HL-60 (cell line): ENCODE results near the gene MATK.

Source experiments
- DNase-seq, 2 experiments: peaks; one replicate each; pipeline ENCODE4 v3.0.0-alpha.2; 2010 to 2020; ENCODE audit warnings: low read depth in 1 of 2, low spot score in 1 of 2
- H3K27ac ChIP-seq: fragments of 250-450 bp; sonication (Bioruptor Pico); replicated peaks from 2 replicates; pipeline ENCODE4 v1.5.1; 2020; ENCODE audit warnings: mild to moderate bottlenecking, moderate library complexity
- H3K27me3 ChIP-seq: fragments of 250-450 bp; sonication (Bioruptor Pico); 2 replicates; pipeline ENCODE4 v1.5.1; 2021; ENCODE audit warnings: mild to moderate bottlenecking, moderate library complexity; ENCODE audit not compliant: insufficient read depth, poor library complexity, severe bottlenecking
- H3K4me3 ChIP-seq: replicated peaks from 2 replicates; pipeline ENCODE4 v1.5.1; 2011; ENCODE audit warnings: mild to moderate bottlenecking, control low read depth, low read length; ENCODE audit not compliant: insufficient read depth
- GABPA ChIP-seq: IDR thresholded peaks from 2 replicates; pipeline ENCODE4 v1.6.1; 2012; ENCODE audit warnings: low read depth
- POLR2AphosphoS5 ChIP-seq: IDR thresholded peaks from 2 replicates; pipeline ENCODE4 v1.6.1; 2012; ENCODE audit warnings: low read depth
- SPI1 ChIP-seq: IDR thresholded peaks from 2 replicates; pipeline ENCODE4 v1.6.1; 2012; ENCODE audit warnings: low read depth, mild to moderate bottlenecking, borderline replicate concordance
- TF ChIP-seq, protein P1 (sequence below): IDR thresholded peaks from one replicate; pipeline ENCODE4 v1.5.1; 2011; ENCODE audit warnings: low read length, control low read depth, inconsistent platforms; ENCODE audit not compliant: insufficient read depth
- TF ChIP-seq, protein P2 (sequence below): IDR thresholded peaks from 2 replicates; pipeline ENCODE4 v1.6.1; 2012; ENCODE audit warnings: low read depth; ENCODE audit not compliant: insufficient replicate concordance

MATK gene

DNA sequence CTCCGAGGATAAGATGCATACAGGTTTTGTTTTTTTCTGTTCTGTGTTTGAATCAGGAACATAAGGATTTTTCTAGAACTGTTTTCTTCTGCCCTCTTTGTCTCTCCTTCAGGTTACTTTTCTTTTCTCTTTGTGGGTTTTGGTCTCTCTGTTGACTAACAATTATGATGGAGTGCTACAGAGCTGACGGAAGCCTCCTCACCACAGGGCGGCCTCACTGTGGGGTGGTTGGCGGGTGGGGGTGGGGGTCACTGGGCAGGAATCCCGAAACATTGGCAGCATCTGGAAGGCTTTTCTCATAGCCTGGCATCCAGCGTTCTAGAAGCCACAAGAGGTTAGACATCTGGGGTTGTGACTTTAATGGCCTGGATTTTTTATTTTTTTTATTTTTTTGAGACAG is 12.0 kb upstream of the MATK start:
- TF ChIP-seq SPI1 (no peak), POLR2AphosphoS5 (no peak), GABPA (no peak)
- H3K27ac ChIP-seq, result no peak overlapping the region
- DNase-seq, result no peak

DNA sequence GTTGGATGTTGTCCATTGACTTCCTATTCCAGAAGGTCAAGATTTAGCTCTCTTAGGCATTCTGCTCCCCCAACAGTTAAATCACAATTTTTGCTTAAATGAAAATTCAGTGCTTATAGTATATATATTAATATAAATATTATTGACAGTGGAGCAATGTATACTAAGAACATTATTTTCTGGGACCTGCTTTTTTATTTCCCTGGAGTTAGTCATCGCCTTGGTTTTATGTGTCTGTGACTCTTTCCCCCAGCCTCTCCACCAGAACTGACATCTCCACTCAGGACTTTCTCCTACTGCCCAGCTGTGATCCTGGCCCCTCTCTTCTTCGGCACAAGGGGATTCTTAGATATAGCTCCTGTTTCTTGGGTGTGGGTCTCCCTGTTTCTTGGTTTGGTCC is 10.2 kb upstream of the MATK start:
- DNase-seq, result no peak
- Histone ChIP-seq H3K27ac (no peak overlapping the region), H3K4me3 (no peak overlapping the region), H3K27me3 (peaks cover 15% of the 10 kb centered on the region)
- TF ChIP-seq GABPA (no peak), POLR2AphosphoS5 (no peak), SPI1 (no peak)
- TF ChIP-seq, protein P1, sequence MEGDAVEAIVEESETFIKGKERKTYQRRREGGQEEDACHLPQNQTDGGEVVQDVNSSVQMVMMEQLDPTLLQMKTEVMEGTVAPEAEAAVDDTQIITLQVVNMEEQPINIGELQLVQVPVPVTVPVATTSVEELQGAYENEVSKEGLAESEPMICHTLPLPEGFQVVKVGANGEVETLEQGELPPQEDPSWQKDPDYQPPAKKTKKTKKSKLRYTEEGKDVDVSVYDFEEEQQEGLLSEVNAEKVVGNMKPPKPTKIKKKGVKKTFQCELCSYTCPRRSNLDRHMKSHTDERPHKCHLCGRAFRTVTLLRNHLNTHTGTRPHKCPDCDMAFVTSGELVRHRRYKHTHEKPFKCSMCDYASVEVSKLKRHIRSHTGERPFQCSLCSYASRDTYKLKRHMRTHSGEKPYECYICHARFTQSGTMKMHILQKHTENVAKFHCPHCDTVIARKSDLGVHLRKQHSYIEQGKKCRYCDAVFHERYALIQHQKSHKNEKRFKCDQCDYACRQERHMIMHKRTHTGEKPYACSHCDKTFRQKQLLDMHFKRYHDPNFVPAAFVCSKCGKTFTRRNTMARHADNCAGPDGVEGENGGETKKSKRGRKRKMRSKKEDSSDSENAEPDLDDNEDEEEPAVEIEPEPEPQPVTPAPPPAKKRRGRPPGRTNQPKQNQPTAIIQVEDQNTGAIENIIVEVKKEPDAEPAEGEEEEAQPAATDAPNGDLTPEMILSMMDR, result no peak
- TF ChIP-seq, protein P2, sequence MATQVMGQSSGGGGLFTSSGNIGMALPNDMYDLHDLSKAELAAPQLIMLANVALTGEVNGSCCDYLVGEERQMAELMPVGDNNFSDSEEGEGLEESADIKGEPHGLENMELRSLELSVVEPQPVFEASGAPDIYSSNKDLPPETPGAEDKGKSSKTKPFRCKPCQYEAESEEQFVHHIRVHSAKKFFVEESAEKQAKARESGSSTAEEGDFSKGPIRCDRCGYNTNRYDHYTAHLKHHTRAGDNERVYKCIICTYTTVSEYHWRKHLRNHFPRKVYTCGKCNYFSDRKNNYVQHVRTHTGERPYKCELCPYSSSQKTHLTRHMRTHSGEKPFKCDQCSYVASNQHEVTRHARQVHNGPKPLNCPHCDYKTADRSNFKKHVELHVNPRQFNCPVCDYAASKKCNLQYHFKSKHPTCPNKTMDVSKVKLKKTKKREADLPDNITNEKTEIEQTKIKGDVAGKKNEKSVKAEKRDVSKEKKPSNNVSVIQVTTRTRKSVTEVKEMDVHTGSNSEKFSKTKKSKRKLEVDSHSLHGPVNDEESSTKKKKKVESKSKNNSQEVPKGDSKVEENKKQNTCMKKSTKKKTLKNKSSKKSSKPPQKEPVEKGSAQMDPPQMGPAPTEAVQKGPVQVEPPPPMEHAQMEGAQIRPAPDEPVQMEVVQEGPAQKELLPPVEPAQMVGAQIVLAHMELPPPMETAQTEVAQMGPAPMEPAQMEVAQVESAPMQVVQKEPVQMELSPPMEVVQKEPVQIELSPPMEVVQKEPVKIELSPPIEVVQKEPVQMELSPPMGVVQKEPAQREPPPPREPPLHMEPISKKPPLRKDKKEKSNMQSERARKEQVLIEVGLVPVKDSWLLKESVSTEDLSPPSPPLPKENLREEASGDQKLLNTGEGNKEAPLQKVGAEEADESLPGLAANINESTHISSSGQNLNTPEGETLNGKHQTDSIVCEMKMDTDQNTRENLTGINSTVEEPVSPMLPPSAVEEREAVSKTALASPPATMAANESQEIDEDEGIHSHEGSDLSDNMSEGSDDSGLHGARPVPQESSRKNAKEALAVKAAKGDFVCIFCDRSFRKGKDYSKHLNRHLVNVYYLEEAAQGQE, result no peak

More for the DNA sequence above, 12.0 kb upstream of the MATK start:
- Histone ChIP-seq H3K27me3 (peaks cover 28% of the 10 kb centered on the region), H3K4me3 (no peak overlapping the region)

DNA sequence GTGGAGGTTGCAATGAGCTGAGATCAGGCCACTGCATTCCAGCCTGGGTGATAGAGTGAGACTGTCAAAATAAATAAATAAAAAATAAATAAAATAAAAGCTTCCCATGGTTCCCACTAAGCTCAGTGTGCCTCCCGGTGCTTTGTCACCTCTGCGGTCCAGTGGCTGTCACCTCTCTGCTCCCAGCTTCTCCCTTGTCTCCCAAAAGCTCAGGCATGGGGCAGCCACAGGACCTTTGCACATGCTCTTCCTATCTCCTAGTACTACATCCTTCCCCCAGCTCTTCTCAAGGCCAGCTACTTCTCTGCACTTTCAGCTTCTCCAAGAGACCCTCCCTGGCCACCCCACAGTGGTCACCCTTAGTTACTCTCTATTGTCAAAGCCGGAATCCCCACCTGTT is 7.6 kb upstream of the MATK start:
- TF ChIP-seq SPI1 (no peak), POLR2AphosphoS5 (no peak), GABPA (no peak)
- TF ChIP-seq, protein P1, result no peak
- TF ChIP-seq, protein P2, result no peak
- DNase-seq, result no peak

DNA sequence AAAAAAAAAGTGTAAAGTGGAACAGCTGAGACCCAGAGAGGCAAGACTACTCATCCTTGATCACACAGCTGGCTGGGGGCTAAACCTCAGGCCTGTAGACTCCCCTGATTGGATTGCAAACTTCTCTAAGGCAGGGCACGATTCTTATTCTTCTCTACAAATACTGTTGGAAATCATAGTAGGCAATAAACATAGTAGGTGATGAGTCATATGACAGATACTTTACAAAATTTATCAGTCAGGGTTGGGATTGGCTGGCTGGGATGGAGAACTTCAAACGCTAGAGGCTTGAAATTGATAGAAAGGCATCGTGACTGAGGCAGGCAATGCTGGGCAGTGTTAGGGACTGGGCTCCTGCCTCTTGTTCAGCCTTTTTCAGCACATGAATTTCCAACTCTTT is 5.9 kb upstream of the MATK start:
- Histone ChIP-seq H3K27me3 (peaks cover 2% of the 10 kb centered on the region), H3K4me3 (no peak overlapping the region), H3K27ac (no peak overlapping the region)
- TF ChIP-seq, protein P1, result no peak
- TF ChIP-seq, protein P2, result no peak
- TF ChIP-seq SPI1 (no peak), GABPA (no peak), POLR2AphosphoS5 (no peak)
- DNase-seq, result no peak

More for the DNA sequence above, 7.6 kb upstream of the MATK start:
- no peak overlapping the region for H3K4me3 ChIP-seq
- H3K27me3 ChIP-seq, result peaks cover 2% of the 10 kb centered on the region
- H3K27ac ChIP-seq, result no peak overlapping the region
